ENCODE results near the gene MYEF2. TPM values are rescaled to one million over a fixed set of nuclear protein-coding genes. Genes with fewer than 3 reads are reported as not detected.

The MYEF2 gene
- total and polyA plus RNA-seq, 2 donors (not counting 3 experiments of a cell fraction or from before 2014, with no cell fraction given): 11.6 to 54.8 TPM

- dilution Hi-C loops (cut with MboI; ENCODE audit: extremely low pct_ligation_motif_present, low sequenced_read_pairs): no loop called here
- FAIRE-seq: no peak
These were observed 46.8 kb downstream of the MYEF2 start for GRCh38 chr15:48131324-48131723.

More at GRCh38 chr15:48131324-48131723, 46.8 kb downstream of the MYEF2 start:
- no peak for DNase-seq (ENCODE audit: low read depth, low spot score)
- ChIA-PET POLR2A (no interaction called here), CTCF (no interaction called here)
- TF ChIP-seq CTCF (IDR thresholded peaks at IDR 0.05; ENCODE audit: extremely low read depth in 1 of 2, insufficient read depth in 1 of 2, low read depth in 1 of 2, low read length in 2 of 2) (no peak), GATA2 (IDR thresholded peaks at IDR 0.05; ENCODE audit: insufficient read depth, insufficient read length, low read depth, low read length) (no peak), POLR2A (IDR thresholded peaks at IDR 0.05; ENCODE audit: low read depth, low read length) (no peak), EZH2 (IDR thresholded peaks at IDR 0.05; ENCODE audit: borderline replicate concordance, low read depth, low read length, severe bottlenecking) (no peak), MAX (IDR thresholded peaks at IDR 0.05; ENCODE audit: insufficient read depth, insufficient read length) (no peak), MYC (IDR thresholded peaks at IDR 0.05; ENCODE audit: low read depth, low read length) (no peak), FOS (IDR thresholded peaks at IDR 0.05; ENCODE audit: borderline replicate concordance, insufficient read depth, low read length) (no peak), POLR2AphosphoS5 (IDR thresholded peaks at IDR 0.05; ENCODE audit: insufficient read depth, low read depth, low read length) (no peak), JUN (IDR thresholded peaks at IDR 0.05; ENCODE audit: borderline replicate concordance, insufficient read depth, insufficient read length, low read depth) (no peak)
- Histone ChIP-seq H3K79me2 (ENCODE audit: control insufficient read depth, insufficient read depth, low read length) (no peaks in the 10 kb centered on the region), H3K9ac (replicated peaks; ENCODE audit: extremely low read depth, insufficient read depth, low read length) (no peak overlapping the region), H3K4me2 (ENCODE audit: insufficient read depth, low read length) (no peak overlapping the region), H3K4me3 (replicated peaks in 1 of 3; ENCODE audit: insufficient read depth in 1 of 3, low read depth in 1 of 3, low read length in 3 of 3) (no peak overlapping the region), H3K9me3 (replicated peaks; ENCODE audit: control insufficient read depth, insufficient read depth, low read length) (no peaks in the 10 kb centered on the region), H2AFZ (ENCODE audit: low read depth, low read length) (no peak overlapping the region), H4K20me1 (replicated peaks; ENCODE audit: control insufficient read depth, extremely low read depth, insufficient read depth, low read length) (no peaks in the 10 kb centered on the region), H3K27me3 (ENCODE audit: control insufficient read depth in 2 of 2, insufficient read depth in 2 of 2, low read length in 2 of 2) (no peaks in the 10 kb centered on the region), H3K9me1 (replicated peaks; ENCODE audit: control insufficient read depth, extremely low read depth, insufficient read depth, low read length) (no peaks in the 10 kb centered on the region), H3K27ac (ENCODE audit: insufficient read depth, low read depth, low read length) (no peak overlapping the region), H3K4me1 (ENCODE audit: control insufficient read depth, extremely low read depth, insufficient read depth, low read length) (no peaks in the 10 kb centered on the region), H3K36me3 (ENCODE audit: control insufficient read depth in 2 of 2, extremely low read depth in 1 of 2, insufficient read depth in 2 of 2, low read length in 2 of 2) (no peaks in the 10 kb centered on the region)
- intact Hi-C loops (cut with micrococcal nuclease): no loop called here
- BruUV-seq (replicated peaks): no TSS peak
